Keratinocyte (primary cell): Measurements from ENCODE around the gene CD59. TPM values are rescaled to one million over a fixed set of nuclear protein-coding genes. Genes with fewer than 3 reads are reported as not detected.
A peak's percentile ranks its signal among the peaks of the same experiment; 100 is the strongest.

Source experiments
- DNase-seq: peaks from one replicate; pipeline ENCODE4 v3.0.0-alpha.2; 2011; ENCODE audit warnings: low read depth, missing footprints, low spot score
- FAIRE-seq: peaks from 2 replicates; lab custom pipeline; 2011; peaks lifted over from hg19 to GRCh38; lab: Jason Lieb, UNC
- H2AFZ ChIP-seq: 2 replicates; pipeline ENCODE4 v1.6.0; 2012; ENCODE audit warnings: low read length, control low read depth, inconsistent platforms; ENCODE audit not compliant: control insufficient read depth
- H3K27ac ChIP-seq: 2 replicates; pipeline ENCODE4 v1.5.1; 2011; ENCODE audit warnings: low read length; ENCODE audit not compliant: control insufficient read depth, insufficient read depth
- H3K27me3 ChIP-seq: 3 replicates; pipeline ENCODE4 v1.6.0; 2011; ENCODE audit warnings: low read length; ENCODE audit not compliant: control insufficient read depth, insufficient read depth; ENCODE audit errors: extremely low read depth
- H3K36me3 ChIP-seq, 2 experiments: 2 replicates in 1 of 2; 3 replicates in 1 of 2; pipeline ENCODE4 v1.5.1; 2011; ENCODE audit warnings: low read length in 2 of 2, mild to moderate bottlenecking in 1 of 2; ENCODE audit not compliant: control insufficient read depth in 2 of 2, insufficient read depth in 2 of 2; ENCODE audit errors: extremely low read depth in 1 of 2
- H3K4me1 ChIP-seq: 3 replicates; pipeline ENCODE4 v1.5.1; 2011; ENCODE audit warnings: low read length; ENCODE audit not compliant: control insufficient read depth, insufficient read depth; ENCODE audit errors: extremely low read depth
- H3K4me2 ChIP-seq: 3 replicates; pipeline ENCODE4 v1.6.0; 2011; ENCODE audit warnings: low read depth, low read length; ENCODE audit not compliant: control insufficient read depth, insufficient read depth; ENCODE audit errors: extremely low read depth
- H3K4me3 ChIP-seq, 3 experiments: fragments of 200-600 bp in 1 of 3; sonication (generic) in 1 of 3; 2 replicates in 2 of 3; 3 replicates in 1 of 3; pipeline ENCODE4 v1.5.1; 2011 to 2016; ENCODE audit warnings: low read length in 3 of 3, mild to moderate bottlenecking in 3 of 3, control low read depth in 2 of 3, inconsistent platforms in 1 of 3, low read depth in 1 of 3, mixed read lengths in 1 of 3, mixed run types in 1 of 3, moderate library complexity in 1 of 3; ENCODE audit not compliant: control insufficient read depth in 2 of 3, insufficient read depth in 2 of 3; ENCODE audit errors: extremely low read depth in 1 of 3
- H3K79me2 ChIP-seq: 2 replicates; pipeline ENCODE4 v1.6.0; 2012; ENCODE audit warnings: low read length; ENCODE audit not compliant: control insufficient read depth, insufficient read depth
- H3K9ac ChIP-seq: 3 replicates; pipeline ENCODE4 v1.6.0; 2011; ENCODE audit warnings: low read length; ENCODE audit not compliant: control insufficient read depth, insufficient read depth; ENCODE audit errors: extremely low read depth
- H3K9me1 ChIP-seq: 3 replicates; pipeline ENCODE4 v1.6.0; 2011; ENCODE audit warnings: low read length; ENCODE audit not compliant: control insufficient read depth, insufficient read depth; ENCODE audit errors: extremely low read depth
- H3K9me3 ChIP-seq: 2 replicates; pipeline ENCODE4 v1.5.1; 2012; ENCODE audit warnings: low read depth, low read length; ENCODE audit not compliant: control insufficient read depth
- H4K20me1 ChIP-seq: 3 replicates; pipeline ENCODE4 v1.6.0; 2011; ENCODE audit warnings: low read length; ENCODE audit not compliant: control insufficient read depth, insufficient read depth; ENCODE audit errors: extremely low read depth
- CTCF ChIP-seq, 3 experiments: IDR thresholded peaks in 1 of 3; conservative IDR thresholded peaks in 1 of 3; optimal IDR thresholded peaks in 1 of 3; 2 replicates in 2 of 3; 3 replicates in 1 of 3; pipeline versions ENCODE3 to v1.5.1; 2011; ENCODE audit warnings: low read length in 3 of 3, mild to moderate bottlenecking in 3 of 3, moderate library complexity in 2 of 3, control low read depth in 1 of 3, inconsistent platforms in 1 of 3; ENCODE audit not compliant: insufficient read depth in 2 of 3; ENCODE audit errors: extremely low read depth in 1 of 3
- EZH2 ChIP-seq: IDR thresholded peaks from one replicate; pipeline ENCODE4 v1.6.1; 2012; ENCODE audit warnings: inconsistent platforms, mild to moderate bottlenecking, low read length, moderate library complexity
- dilution Hi-C: fragments of 300-500 bp; cut with MboI; formaldehyde crosslinking; loops from one replicate; pipeline ENCODE4 v1.7.0; 2020; ENCODE audit warnings: low sequenced_read_pairs; ENCODE audit not compliant: extremely low pct_ligation_motif_present
- polyA plus RNA-seq, 5 experiments: library from polyadenylated mRNA; depleted of rRNA in 3 of 5; stranded (reverse) in 3 of 5; stranded (forward) in 1 of 5; unstranded in 1 of 5; fragments of >200 nt; gene quantifications; 1 replicate in 1 of 5; 2 replicates in 3 of 5; 3 replicates in 1 of 5; pipeline versions ENCODE4 v1.2.1 to v1.2.3, GENCODE V29; 2011 to 2012; ENCODE audit warnings: missing spikeins in 2 of 5, low read depth in 1 of 5, low replicate concordance in 1 of 5

The CD59 gene
- polyA plus RNA-seq, 1 donor (not counting 4 experiments of a cell fraction or from before 2014, with no cell fraction given), result 1,349 TPM

- Histone ChIP-seq H3K27me3 (no peaks in the 10 kb centered on the region), H3K4me3 (peak within 1 kb of the TSS; percentile 82 to 92 (median 86)), H2AFZ (peak within 1 kb of the TSS; percentile 95), H3K27ac (peak within 1 kb of the TSS; percentile 77), H3K36me3 (peaks cover 3 to 5% of the 10 kb centered on the region in 2 experiments), H3K4me2 (peak within 1 kb of the TSS; percentile 96), H3K9me3 (no peaks in the 10 kb centered on the region), H3K9ac (peak within 1 kb of the TSS; percentile 88), H3K79me2 (peaks cover 31% of the 10 kb centered on the region), H3K4me1 (peaks cover 48% of the 10 kb centered on the region), H4K20me1 (no peaks in the 10 kb centered on the region), H3K9me1 (peaks cover 2% of the 10 kb centered on the region)
- FAIRE-seq (no peak), DNase-seq (no peak)
- TF ChIP-seq EZH2 (no peak), CTCF (optimal IDR thresholded peaks at IDR 0.05 in 1 of 3, IDR thresholded peaks at IDR 0.05 in 1 of 3, conservative IDR thresholded peaks at IDR 0.05 in 1 of 3; ENCODE audit: extremely low read depth in 1 of 3, insufficient read depth in 2 of 3, low read length in 3 of 3) (no peak)
- dilution Hi-C loops, result no loop called here
Measured at GRCh38 chr11:33773987-33774735, 37.9 kb upstream of the CD59 start, which contains the start of gene FBXO3. Gene FBXO3 (minus strand): TSS chr11:33774520. CDS start chr11:33774497, 23 bp downstream.

- no peaks in the 10 kb centered on the region for H3K9me3 ChIP-seq
- FAIRE-seq, result no peak
- dilution Hi-C loops, result no loop called here
- H3K79me2 ChIP-seq, result peaks cover 31% of the 10 kb centered on the region
- no peak for TF ChIP-seq CTCF (optimal IDR thresholded peaks at IDR 0.05 in 1 of 3, IDR thresholded peaks at IDR 0.05 in 1 of 3, conservative IDR thresholded peaks at IDR 0.05 in 1 of 3; ENCODE audit: extremely low read depth in 1 of 3, insufficient read depth in 2 of 3, low read length in 3 of 3)
- TF ChIP-seq EZH2, result no peak
- peaks cover 48% of the 10 kb centered on the region for H3K4me1 ChIP-seq
- H4K20me1 ChIP-seq, result no peaks in the 10 kb centered on the region
- no peak for DNase-seq
- peak overlapping the region; percentile 77 for H3K27ac ChIP-seq
- H3K9ac ChIP-seq, result peak overlapping the region; percentile 88
- H3K27me3 ChIP-seq, result no peaks in the 10 kb centered on the region
- peaks cover 5% of the 10 kb centered on the region in 2 experiments for H3K36me3 ChIP-seq
- peak overlapping the region; percentile 82 to 92 (median 86) for H3K4me3 ChIP-seq
- H2AFZ ChIP-seq, result peak overlapping the region; percentile 89
- H3K9me1 ChIP-seq, result peaks cover 2% of the 10 kb centered on the region
- H3K4me2 ChIP-seq, result peak overlapping the region; percentile 96
Measured at GRCh38 chr11:33773404-33773986, 37.3 kb upstream of the CD59 start.
